GM18517 (cell line): ENCODE results near the gene DNMT1.
"Not testable (repeated sequence)": the region's sequence is repeated elsewhere in the genome, so short reads cannot be mapped to it uniquely, and the experiment has no call there.

Experiments used
- ATAC-seq: cut with Tn5 transposase; IDR thresholded peaks from one replicate; pipeline ENCODE4 v1.9.1; 2021; ENCODE audit warnings: mild to moderate bottlenecking, moderate library complexity; ENCODE audit not compliant: unreplicated experiment

The DNMT1 gene

GRCh38 chr19:10184636-10185035, 10.1 kb downstream of the DNMT1 start:
- ATAC-seq: no peak

DNA sequence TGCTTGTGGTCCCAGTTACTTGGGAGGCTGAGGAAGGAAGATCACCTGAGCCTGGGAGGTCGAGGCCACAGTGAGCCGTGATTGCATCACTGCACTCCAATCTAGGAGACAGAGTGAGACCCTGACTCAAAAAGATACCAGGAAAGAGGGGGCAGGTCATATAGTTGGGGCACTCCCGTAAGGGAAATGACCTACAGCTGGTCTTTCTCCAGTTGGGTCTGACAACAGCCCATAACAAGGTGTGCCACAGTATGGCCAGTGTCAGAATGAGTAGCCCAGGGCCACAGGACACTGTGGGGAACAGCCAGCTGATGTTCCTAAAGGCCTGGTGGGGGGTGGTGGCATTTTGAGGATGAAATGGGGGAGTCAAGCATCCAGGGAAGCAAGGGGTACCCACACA, 10.8 kb downstream of the DNMT1 start:
- no peak for ATAC-seq

DNA sequence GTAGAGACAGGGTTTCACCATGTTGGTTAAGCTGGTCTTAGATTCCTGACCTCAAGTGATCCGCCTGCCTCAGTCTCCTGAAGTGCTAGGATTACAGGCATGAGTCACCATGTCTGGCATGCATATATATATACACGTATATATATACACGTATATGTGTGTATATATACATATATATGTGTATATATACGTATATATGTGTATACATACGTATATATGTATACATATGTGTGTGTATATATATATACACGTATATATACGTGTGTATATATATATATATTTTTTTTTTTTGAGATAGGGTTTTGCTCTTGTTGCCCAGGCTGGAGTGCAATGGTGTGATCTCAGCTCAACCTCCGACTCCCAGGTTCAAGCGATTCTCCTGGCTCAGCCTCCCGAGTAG, 11.9 kb downstream of the DNMT1 start:
- ATAC-seq: no peak

DNA sequence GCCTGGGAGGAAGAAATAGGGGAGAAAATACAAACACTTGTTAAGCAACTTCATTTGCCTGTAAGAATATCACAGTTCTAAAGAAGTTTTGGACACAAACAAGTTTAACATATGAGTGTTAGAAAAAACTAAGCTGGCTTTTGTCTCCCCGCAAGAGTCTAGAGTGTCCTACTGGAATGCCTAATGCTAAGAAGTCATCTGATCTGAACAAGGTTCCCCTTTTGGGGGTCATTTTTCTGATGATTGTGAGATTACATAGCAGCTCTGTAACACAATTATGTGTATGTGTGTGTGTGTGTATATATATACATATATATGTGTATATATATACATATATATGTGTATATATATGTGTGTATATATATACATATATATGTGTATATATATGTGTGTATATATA, 12.7 kb downstream of the DNMT1 start:
- no peak for ATAC-seq

DNA sequence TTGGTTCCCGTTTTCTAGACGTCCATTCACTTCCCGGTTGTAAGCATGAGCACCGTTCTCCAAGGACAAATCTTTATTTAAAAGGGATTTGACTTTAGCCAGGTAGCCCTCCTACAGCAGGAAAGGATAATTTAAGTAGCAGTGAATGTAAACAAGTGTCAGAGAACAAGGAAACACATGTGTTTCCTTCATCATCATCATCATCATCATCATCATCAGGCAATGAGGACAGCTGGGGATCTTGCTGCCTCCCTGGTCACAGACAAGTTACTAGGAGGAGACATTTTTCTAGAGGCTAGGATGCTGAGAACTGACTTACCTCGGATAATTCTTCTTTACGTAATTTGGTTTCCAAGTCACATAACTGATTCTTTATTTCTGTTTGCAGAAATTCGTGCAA, 14.3 kb downstream of the DNMT1 start:
- ATAC-seq: no peak

DNA sequence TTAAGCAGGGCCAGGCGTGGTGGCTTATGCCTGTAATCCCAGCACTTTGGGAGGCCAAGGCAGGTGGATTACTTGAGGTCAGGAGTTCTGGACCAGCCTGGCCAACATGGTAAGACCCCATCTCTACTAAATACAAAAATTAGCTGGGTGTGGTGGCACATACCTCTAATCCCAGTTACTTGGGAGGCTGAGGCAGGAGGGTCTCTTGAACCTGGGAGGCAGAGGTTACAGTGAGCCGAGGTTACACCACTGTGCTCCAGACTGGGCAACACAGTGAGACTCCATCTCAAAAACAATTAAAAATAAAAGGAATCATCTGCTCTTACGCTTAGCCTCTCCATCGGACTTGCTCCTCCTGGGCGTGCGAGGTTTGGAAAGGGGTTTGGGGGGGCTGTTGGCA, 14.7 kb downstream of the DNMT1 start:
- not testable (repeated sequence) for ATAC-seq

GRCh38 chr19:10173527-10173926, 21.2 kb downstream of the DNMT1 start:
- ATAC-seq: no peak

- no peak for ATAC-seq
Observed at GRCh38 chr19:10168386-10168948, 26.3 kb downstream of the DNMT1 start.

- no peak for ATAC-seq
Observed at GRCh38 chr19:10167459-10167858, 27.3 kb downstream of the DNMT1 start.

DNA sequence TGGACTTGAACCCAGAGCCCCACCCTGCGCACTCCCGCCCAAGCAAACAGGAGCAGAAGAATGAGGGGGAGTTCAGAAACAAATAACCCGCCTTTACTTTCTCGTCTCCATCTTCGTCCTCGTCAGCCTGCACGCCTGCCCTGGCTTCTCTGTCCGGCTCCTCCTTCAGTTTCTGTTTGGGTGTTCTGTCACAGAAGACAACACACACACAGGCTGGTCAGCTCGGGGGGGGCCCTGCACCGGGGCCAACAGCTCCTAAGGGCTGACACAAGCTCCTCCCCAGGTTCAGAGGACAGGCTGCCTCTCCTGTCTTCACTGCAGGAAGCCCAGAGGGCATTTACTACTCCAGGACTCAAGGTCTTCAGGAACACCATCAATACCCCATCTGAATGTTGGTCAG, 28.3 kb downstream of the DNMT1 start:
- not testable (repeated sequence) for ATAC-seq

DNA sequence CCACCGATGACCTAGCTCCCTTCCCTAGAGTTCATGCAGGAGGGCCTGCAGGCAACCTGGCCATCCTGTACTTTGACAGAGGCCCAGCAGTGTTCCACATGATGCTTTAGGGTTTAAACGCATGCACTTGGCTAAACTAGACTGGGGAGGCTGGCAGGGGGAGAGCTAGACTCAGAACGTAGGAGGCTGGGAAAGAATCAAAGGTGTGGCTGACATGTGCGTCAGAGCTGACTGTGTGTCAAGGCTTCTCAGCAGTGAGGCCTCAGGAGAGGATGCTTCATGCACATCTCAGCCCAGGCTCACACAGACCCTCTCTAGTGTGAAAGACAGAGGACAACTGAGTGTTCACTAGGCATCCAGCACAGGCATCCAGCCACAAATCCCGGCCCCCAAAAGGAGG, 28.7 kb downstream of the DNMT1 start:
- no peak for ATAC-seq

DNA sequence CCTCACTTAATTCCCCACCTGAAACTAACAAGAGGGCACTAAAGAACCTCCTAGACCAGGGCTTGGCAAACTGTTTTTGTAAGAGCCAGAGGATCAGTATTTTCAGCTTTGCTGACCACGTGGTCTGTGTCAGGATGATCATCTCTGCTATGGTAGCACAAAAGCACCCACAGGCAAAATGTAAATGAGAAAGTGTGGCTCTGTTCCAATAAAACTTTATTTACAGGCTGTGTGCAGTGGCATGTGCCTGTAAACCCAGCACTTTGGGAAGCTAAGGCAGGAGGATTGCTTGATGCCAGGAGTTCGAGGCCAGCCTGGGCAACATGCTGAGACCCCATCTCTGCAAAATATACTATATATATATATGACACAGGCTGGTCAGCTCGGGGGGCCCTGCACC, 31.2 kb downstream of the DNMT1 start:
- no peak for ATAC-seq

- no peak for ATAC-seq
Observed at GRCh38 chr19:10159610-10160009, 35.1 kb downstream of the DNMT1 start.

DNA sequence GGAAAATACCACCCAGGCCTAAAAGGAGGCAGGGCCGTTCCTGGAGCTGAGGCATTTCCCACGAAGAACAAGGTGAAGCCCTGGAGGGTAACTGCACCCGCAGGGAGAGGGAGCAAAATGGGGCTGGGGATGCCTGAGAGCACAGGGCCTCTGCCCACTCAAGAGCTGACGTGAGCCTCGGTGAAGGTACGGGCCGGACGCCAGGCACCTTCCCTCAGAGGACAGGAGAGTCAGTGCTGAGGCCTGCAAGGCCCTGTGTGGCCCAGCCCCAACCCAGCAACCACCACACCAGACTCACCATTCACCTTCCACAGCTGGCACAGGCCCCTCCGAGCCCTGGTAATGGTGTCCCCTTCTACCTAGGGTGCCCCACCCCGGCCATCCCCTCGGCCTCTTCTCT, 36.3 kb downstream of the DNMT1 start:
- no peak for ATAC-seq

DNA sequence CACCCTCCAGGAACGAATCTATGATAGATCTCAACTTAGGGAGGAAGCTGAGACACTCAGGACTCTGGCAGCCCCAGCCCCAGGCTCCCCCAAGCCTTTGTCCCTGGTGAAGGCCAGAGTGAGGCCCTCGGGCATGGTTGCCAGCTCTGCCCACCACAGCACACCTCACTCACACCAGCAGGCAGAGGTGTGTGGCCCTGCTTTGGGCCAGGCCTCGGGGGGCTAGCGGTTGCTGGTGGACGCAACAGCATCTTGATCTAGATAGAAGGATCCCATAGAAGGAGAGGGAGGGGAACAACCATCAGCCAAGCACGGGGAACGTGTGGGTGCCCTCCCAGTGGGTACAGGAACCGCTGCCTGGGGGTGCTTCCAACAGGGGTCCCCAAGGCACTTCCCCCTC, 36.7 kb downstream of the DNMT1 start:
- no peak for ATAC-seq

GRCh38 chr19:10155839-10156238, 38.9 kb downstream of the DNMT1 start:
- ATAC-seq: no peak

- no peak for ATAC-seq
Observed at GRCh38 chr19:10152100-10152499, 42.7 kb downstream of the DNMT1 start.

DNA sequence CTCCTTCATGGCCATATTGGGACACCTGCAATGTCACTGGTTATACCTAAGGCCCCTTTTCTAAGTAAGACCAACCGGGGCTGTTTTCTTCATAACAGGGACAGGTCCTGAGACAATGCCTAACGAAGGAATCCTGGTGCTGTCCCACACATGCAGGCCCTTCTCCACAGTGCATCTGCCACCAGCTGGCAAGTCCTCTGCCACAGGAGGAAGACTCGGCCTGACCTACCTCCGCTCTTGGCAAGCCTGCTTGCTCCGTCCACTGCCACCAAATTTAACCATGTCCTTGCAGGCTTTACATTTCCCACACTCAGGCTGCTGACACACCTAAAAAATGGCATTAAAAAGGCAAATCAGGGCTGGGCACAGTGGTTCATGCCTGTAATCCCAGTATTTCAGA, 43.2 kb downstream of the DNMT1 start:
- no peak for ATAC-seq

DNA sequence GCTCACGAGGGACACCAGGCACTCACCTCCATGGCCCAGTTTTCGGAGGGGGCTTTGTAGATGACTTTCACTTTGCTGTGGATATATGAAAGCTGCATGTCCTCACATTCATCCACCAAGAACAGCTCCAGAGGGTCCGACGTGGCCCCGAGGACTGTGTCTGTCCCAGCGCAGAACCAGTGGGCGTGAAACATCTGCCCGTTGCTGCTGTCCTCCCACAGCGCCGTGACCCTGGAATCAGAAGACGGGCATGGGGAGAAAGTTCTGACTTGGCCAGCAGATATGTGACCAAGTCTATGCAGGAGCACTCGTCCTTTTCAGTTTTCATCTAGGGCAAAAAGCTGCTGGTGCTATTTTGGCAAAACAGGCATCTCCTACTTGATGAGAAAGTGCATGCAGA, 45.3 kb downstream of the DNMT1 start:
- ATAC-seq: no peak

DNA sequence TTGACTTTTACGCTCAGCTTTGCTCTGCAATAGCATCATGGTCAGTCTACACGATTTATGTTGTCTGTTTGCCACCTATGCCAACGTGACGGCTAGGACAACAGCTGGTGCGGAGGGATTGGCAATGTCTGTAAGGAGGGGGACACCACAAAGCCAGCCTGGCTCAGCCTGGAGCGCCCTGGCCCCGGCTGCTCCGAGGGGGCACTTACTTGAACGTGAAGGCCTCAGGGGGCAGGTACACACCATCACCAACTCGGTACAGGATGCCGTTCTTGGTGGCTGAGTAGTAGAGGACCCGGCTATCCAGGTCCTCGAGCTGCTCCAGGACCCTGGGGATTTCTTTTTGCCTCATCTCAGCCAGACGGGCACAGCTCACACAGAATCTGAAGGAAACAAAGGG, 48.6 kb downstream of the DNMT1 start:
- no peak for ATAC-seq

DNA sequence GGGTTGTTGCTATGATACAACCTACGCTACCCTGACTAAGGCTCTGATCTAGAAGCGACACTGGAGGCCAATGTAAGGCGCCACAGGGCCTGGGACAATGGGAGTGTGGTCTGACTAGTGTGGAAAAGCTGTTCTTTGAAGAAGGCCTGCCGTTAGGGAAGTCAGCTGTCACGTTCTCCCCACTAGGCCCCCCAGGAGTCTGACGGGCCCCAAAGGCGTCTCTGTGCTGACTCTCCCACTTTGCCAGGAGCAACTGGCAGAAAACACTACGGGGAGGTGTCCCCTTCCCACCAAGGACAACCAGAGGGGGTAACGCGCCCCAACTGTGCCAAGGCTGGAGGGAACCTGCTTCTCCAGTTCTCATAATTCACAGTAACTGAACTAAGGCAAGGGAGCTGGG, 49.7 kb downstream of the DNMT1 start:
- no peak for ATAC-seq

DNA sequence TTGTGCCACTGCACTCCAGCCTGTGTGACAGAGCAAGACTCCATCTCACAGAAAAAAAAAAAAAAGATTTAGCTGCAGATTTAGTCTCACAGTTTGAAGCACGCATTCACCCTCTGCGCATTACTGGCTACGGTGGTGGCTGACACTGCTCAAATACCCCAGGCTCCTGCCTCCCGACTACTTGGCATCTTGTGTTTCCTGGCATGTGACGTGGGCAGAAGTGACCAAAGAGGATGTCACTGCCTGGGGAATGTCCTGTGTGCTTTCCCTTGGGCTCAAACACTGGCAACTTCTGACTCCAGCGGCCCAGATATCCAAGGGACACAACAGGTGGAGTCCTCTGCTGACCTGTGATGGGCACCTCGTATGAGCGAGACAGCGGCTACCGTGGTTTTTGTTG, 50.4 kb downstream of the DNMT1 start:
- ATAC-seq: no peak

DNA sequence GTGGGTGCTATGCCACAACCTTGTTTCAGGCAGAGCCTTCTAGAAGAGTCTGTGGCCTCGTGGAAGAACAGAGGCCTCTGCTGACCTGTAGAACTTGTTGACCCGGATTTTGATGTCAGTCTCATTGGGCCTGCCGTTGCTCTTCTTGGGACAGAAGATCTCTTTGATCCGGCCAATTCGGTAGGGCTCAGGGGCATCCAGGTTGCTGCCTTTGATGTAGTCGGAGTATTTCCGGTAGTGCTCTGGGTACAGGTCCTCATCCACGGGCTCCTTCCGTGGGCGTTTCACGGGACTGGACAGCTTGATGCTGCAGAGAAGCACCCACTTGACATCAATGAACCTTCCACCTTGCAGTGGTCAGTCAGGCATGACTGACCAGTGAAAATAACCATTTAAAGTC, 51.1 kb downstream of the DNMT1 start:
- ATAC-seq: no peak
